NCI-H748 treated with DMSO at 0.1 percent for 48 hours (cell line): ENCODE results near the gene CCDC126.
"Not testable (repeated sequence)": the region's sequence is repeated elsewhere in the genome, so short reads cannot be mapped to it uniquely, and the experiment has no call there.

ENCODE experiments used
- DNase-seq: peaks from one replicate; lab custom pipeline; 2025; lab: John Stamatoyannopoulos, UW

The CCDC126 gene

GRCh38 chr7:23597094-23598091 is at the start of gene CCDC126:
Gene CCDC126, plus strand, starts transcription at chr7:23597382. Its CDS starts 13,934 bp downstream, at chr7:23611316.
- peak; percentile 80 for DNase-seq

GRCh38 chr7:23547662-23548061 is 49.5 kb upstream of the CCDC126 start:
- no peak for DNase-seq

- DNase-seq = no peak
These were observed 38.9 kb upstream of the CCDC126 start for GRCh38 chr7:23558303-23558702.

GRCh38 chr7:23570592-23571200 is 26.5 kb upstream of the CCDC126 start:
- peak; percentile 43 for DNase-seq

GRCh38 chr7:23581975-23582374 is 15.2 kb upstream of the CCDC126 start:
- not testable (repeated sequence) for DNase-seq

GRCh38 chr7:23585304-23585703 is 11.9 kb upstream of the CCDC126 start:
- not testable (repeated sequence) for DNase-seq

GRCh38 chr7:23586159-23586558 is 11.0 kb upstream of the CCDC126 start:
- no peak for DNase-seq

- DNase-seq = no peak
These were observed 6.7 kb upstream of the CCDC126 start for GRCh38 chr7:23590529-23590928.

- DNase-seq = no peak
These were observed 3.5 kb upstream of the CCDC126 start for GRCh38 chr7:23593706-23594105.

- DNase-seq = no peak
These were observed 2.1 kb upstream of the CCDC126 start for GRCh38 chr7:23594879-23595604.

- no peak for DNase-seq
These were observed 1.1 kb downstream of the CCDC126 start for GRCh38 chr7:23598296-23598695.

GRCh38 chr7:23600236-23600635 is 3.1 kb downstream of the CCDC126 start:
- no peak for DNase-seq

- DNase-seq = no peak
These were observed 6.6 kb downstream of the CCDC126 start for GRCh38 chr7:23603632-23604295.

- DNase-seq = no peak
These were observed 7.1 kb downstream of the CCDC126 start for GRCh38 chr7:23604296-23604640.

GRCh38 chr7:23607130-23607529 is 9.9 kb downstream of the CCDC126 start:
- no peak for DNase-seq

GRCh38 chr7:23607866-23608265 is 10.7 kb downstream of the CCDC126 start:
- no peak for DNase-seq

- no peak for DNase-seq
These were observed 18.1 kb downstream of the CCDC126 start for GRCh38 chr7:23615331-23615730.

- DNase-seq = no peak
These were observed 19.4 kb downstream of the CCDC126 start for GRCh38 chr7:23616593-23616992.

- DNase-seq = no peak
These were observed 20.3 kb downstream of the CCDC126 start for GRCh38 chr7:23617482-23617881.

GRCh38 chr7:23618241-23618640 is 21.1 kb downstream of the CCDC126 start:
- DNase-seq = no peak

- DNase-seq = no peak
These were observed 22.0 kb downstream of the CCDC126 start for GRCh38 chr7:23619141-23619540.

GRCh38 chr7:23622506-23622925 is 25.3 kb downstream of the CCDC126 start:
- DNase-seq = no peak
